Mesenchymal stem cell (in vitro differentiated cells and primary cell): ENCODE results near the gene FDPS. TPM values are rescaled to one million over a fixed set of nuclear protein-coding genes. Genes with fewer than 3 reads are reported as not detected.

Source experiments
- DNase-seq: peaks from one replicate; pipeline ENCODE4 v3.0.0-alpha.2; 2013
- H2AFZ ChIP-seq: one replicate; pipeline ENCODE4 v1.6.1; 2013; ENCODE audit warnings: low read depth, mild to moderate bottlenecking, control low read depth, inconsistent platforms, low read length, moderate library complexity
- H2AK5ac ChIP-seq: 2 replicates; pipeline ENCODE4 v1.6.1; 2013; ENCODE audit warnings: low read length, moderate library complexity, mild to moderate bottlenecking, inconsistent platforms; ENCODE audit not compliant: severe bottlenecking
- H2BK120ac ChIP-seq: one replicate; pipeline ENCODE4 v1.6.1; 2013; ENCODE audit warnings: low read depth, mild to moderate bottlenecking, inconsistent platforms, low read length, moderate library complexity
- H2BK12ac ChIP-seq, 2 experiments: one replicate each; pipeline ENCODE4 v1.6.1; 2013; ENCODE audit warnings: inconsistent platforms in 2 of 2, low read length in 2 of 2, mild to moderate bottlenecking in 2 of 2, moderate library complexity in 2 of 2, control low read depth in 1 of 2
- H2BK15ac ChIP-seq: one replicate; pipeline ENCODE4 v1.6.1; 2013; ENCODE audit warnings: mild to moderate bottlenecking, low read depth, inconsistent platforms; ENCODE audit not compliant: poor library complexity, severe bottlenecking
- H2BK5ac ChIP-seq: 2 replicates; pipeline ENCODE4 v1.6.1; 2013; ENCODE audit warnings: low read depth, mild to moderate bottlenecking, low read length, control low read depth, inconsistent platforms; ENCODE audit not compliant: poor library complexity, severe bottlenecking
- H3K14ac ChIP-seq, 2 experiments: one replicate each; pipeline ENCODE4 v1.6.1; 2013; ENCODE audit warnings: inconsistent platforms in 2 of 2, low read length in 2 of 2, control low read depth in 1 of 2, mild to moderate bottlenecking in 1 of 2, moderate library complexity in 1 of 2
- H3K18ac ChIP-seq, 2 experiments: one replicate each; pipeline ENCODE4 v1.6.1; 2013; ENCODE audit warnings: inconsistent platforms in 2 of 2, low read length in 2 of 2, control low read depth in 1 of 2, low read depth in 1 of 2, mild to moderate bottlenecking in 1 of 2
- H3K23ac ChIP-seq, 2 experiments: one replicate each; pipeline ENCODE4 v1.6.1; 2013; ENCODE audit warnings: inconsistent platforms in 2 of 2, low read length in 2 of 2, mild to moderate bottlenecking in 2 of 2, moderate library complexity in 2 of 2, control low read depth in 1 of 2
- H3K27ac ChIP-seq: 2 replicates; pipeline ENCODE4 v1.5.1; 2013; ENCODE audit warnings: mild to moderate bottlenecking, moderate library complexity, low read length, control low read depth, inconsistent platforms; ENCODE audit not compliant: poor library complexity, severe bottlenecking
- H3K27me3 ChIP-seq, 2 experiments: 2 replicates each; pipeline versions ENCODE4 v1.6.1 to v1.7.0; 2013; ENCODE audit warnings: low read length in 2 of 2, mild to moderate bottlenecking in 2 of 2, moderate library complexity in 2 of 2, control low read depth in 1 of 2, inconsistent platforms in 1 of 2; ENCODE audit not compliant: control insufficient read depth in 1 of 2, insufficient read depth in 1 of 2
- H3K36me3 ChIP-seq, 2 experiments: 2 replicates each; pipeline versions ENCODE4 v1.6.1 to v1.7.0; 2013; ENCODE audit warnings: low read length in 2 of 2, control low read depth in 1 of 2, inconsistent platforms in 1 of 2, low read depth in 1 of 2, mild to moderate bottlenecking in 1 of 2; ENCODE audit not compliant: insufficient read depth in 2 of 2, control insufficient read depth in 1 of 2
- H3K4ac ChIP-seq, 2 experiments: one replicate each; pipeline ENCODE4 v1.6.1; 2013; ENCODE audit warnings: inconsistent platforms in 2 of 2, low read length in 2 of 2, mild to moderate bottlenecking in 2 of 2, moderate library complexity in 2 of 2, control low read depth in 1 of 2, low read depth in 1 of 2
- H3K4me1 ChIP-seq: 2 replicates; pipeline ENCODE4 v1.6.1; 2013; ENCODE audit warnings: low read depth, low read length, control low read depth; ENCODE audit not compliant: control insufficient read depth, insufficient read depth
- H3K4me2 ChIP-seq: 2 replicates; pipeline ENCODE4 v1.6.1; 2013; ENCODE audit warnings: low read length, mild to moderate bottlenecking, inconsistent platforms; ENCODE audit not compliant: poor library complexity, severe bottlenecking
- H3K4me3 ChIP-seq, 2 experiments: 2 replicates each; pipeline versions ENCODE4 v1.5.1 to v1.7.0; 2013; ENCODE audit warnings: low read length in 2 of 2, mild to moderate bottlenecking in 2 of 2, control low read depth in 1 of 2, low read depth in 1 of 2; ENCODE audit not compliant: insufficient read depth in 1 of 2
- H3K79me1 ChIP-seq: replicated peaks from 2 replicates; pipeline ENCODE4 v1.6.1; 2013; ENCODE audit warnings: mild to moderate bottlenecking, control low read depth, low read length, inconsistent platforms; ENCODE audit not compliant: poor library complexity, severe bottlenecking
- H3K9ac ChIP-seq: 2 replicates; pipeline ENCODE4 v1.7.0; 2013; ENCODE audit warnings: mild to moderate bottlenecking, low read length, moderate library complexity
- H3K9me3 ChIP-seq: 2 replicates; pipeline ENCODE4 v1.7.0; 2013; ENCODE audit warnings: mild to moderate bottlenecking, low read length; ENCODE audit not compliant: control insufficient read depth
- H4K8ac ChIP-seq: one replicate; pipeline ENCODE4 v1.6.1; 2013; ENCODE audit warnings: inconsistent platforms, mild to moderate bottlenecking, low read length, moderate library complexity
- H4K91ac ChIP-seq: one replicate; pipeline ENCODE4 v1.6.1; 2013; ENCODE audit warnings: mild to moderate bottlenecking, low read length, inconsistent platforms
- WGBS: methylation state at CpG from one replicate; pipeline ENCODE4 v1.1.7; 2013; ENCODE audit warnings: mixed read lengths; 5-methylcytosine and 5-hydroxymethylcytosine counted together
- small RNA-seq: library from polyadenylated mRNA; stranded (forward); fragments of <200 nt; extraction: miRNeasy Mini kit (QIAGEN cat#:217004); gene quantifications from one replicate; pipeline ENCODE3, GENCODE V24; 2013; ENCODE audit warnings: low read depth

The FDPS gene

GRCh38 chr1:155352631-155353030 lies 44.0 kb downstream of the FDPS start:
- no peak overlapping the region for H2BK15ac ChIP-seq
- no peaks in the 10 kb centered on the region for H3K9me3 ChIP-seq
- no peak overlapping the region for H2BK12ac ChIP-seq
- no peak overlapping the region for H3K9ac ChIP-seq
- H3K4me2 ChIP-seq: no peak overlapping the region
- H2BK120ac ChIP-seq: no peak overlapping the region
- H4K91ac ChIP-seq: no peak overlapping the region
- H3K4ac ChIP-seq: no peak overlapping the region
- H3K4me3 ChIP-seq: no peak overlapping the region
- H4K8ac ChIP-seq: no peak overlapping the region
- 97% methylated on average over 6 of the region's 6 CpGs for WGBS
- H3K18ac ChIP-seq: no peak overlapping the region
- H2AFZ ChIP-seq: no peak overlapping the region
- H2BK5ac ChIP-seq: no peak overlapping the region
- no peaks in the 10 kb centered on the region for H3K4me1 ChIP-seq
- H3K23ac ChIP-seq: no peak overlapping the region
- H3K27ac ChIP-seq: no peak overlapping the region
- no peaks in the 10 kb centered on the region for H3K27me3 ChIP-seq
- H3K36me3 ChIP-seq: peaks cover 30 to 83% of the 10 kb centered on the region in 2 experiments
- no peak overlapping the region for H3K14ac ChIP-seq
- DNase-seq: no peak
- peaks cover 4% of the 10 kb centered on the region for H3K79me1 ChIP-seq
- no peak overlapping the region for H2AK5ac ChIP-seq

GRCh38 chr1:155360051-155360450 lies 51.4 kb downstream of the FDPS start:
- Histone ChIP-seq H2AFZ (no peak overlapping the region), H3K4me2 (no peak overlapping the region), H3K4me1 (no peaks in the 10 kb centered on the region), H3K9me3 (no peaks in the 10 kb centered on the region), H2AK5ac (no peak overlapping the region), H2BK5ac (no peak overlapping the region), H3K4me3 (no peak overlapping the region), H3K18ac (no peak overlapping the region), H3K36me3 (peaks cover 28 to 71% of the 10 kb centered on the region in 2 experiments), H3K14ac (no peak overlapping the region), H3K79me1 (peaks cover 7% of the 10 kb centered on the region), H2BK120ac (no peak overlapping the region), H2BK15ac (no peak overlapping the region), H3K27ac (no peak overlapping the region), H3K9ac (no peak overlapping the region), H4K91ac (no peak overlapping the region), H3K23ac (no peak overlapping the region), H4K8ac (no peak overlapping the region), H3K4ac (no peak overlapping the region), H3K27me3 (no peaks in the 10 kb centered on the region), H2BK12ac (no peak overlapping the region)
- no CpG with 5 or more reads among the region's 1 CpG for WGBS
- DNase-seq: no peak

Small RNAs within 50 kb of the gene (small RNA-seq; reads per million reads assigned to genes)
- gene RNU6-106P: not detected
